Measurements from ENCODE around the gene PRF1. TPM values are rescaled to one million over a fixed set of nuclear protein-coding genes. Genes with fewer than 3 reads are reported as not detected.

PRF1 gene
- total and polyA plus RNA-seq, 11 donors, result 0.50 to 19.4 (median 1.0) TPM

DNA sequence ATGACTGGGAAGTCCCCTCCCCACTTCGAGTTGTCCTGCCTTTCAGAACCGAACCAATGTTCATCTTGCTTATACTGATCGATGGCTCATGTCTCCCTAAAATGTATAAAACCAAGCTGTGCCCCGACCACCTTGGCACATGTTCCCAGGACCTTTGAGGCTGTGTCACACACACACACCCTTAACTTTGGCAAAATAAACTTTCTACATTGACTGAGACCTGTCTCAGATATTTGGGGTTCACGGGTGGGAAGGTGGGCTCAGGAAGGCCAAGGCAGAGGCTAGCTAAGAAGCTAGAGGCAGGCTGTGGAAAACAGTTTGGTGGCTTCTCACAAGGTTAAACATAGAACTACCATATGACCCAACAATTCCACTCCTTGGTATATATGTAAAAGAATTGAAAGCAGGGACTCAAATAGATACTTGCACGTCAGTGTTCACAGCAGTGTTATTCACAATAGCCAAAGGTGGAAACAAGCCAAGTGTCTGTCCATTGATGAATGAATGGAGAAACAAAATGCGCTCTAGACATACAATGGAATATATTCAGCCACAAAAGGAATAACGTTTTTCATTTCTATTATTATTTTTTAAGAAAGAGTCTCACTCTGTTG is 15.4 kb downstream of the PRF1 start:
- no peak for DNase-seq
- Histone ChIP-seq H3K27me3 (no peaks in the 10 kb centered on the region), H3K4me1 (peaks cover 0 to 64% (median 45%) of the 10 kb centered on the region in 12 donors), H3K27ac (peak overlapping the region in 1 of 12 donors; percentile 10), H3K4me3 (no peak overlapping the region), H3K9me3 (no peaks in the 10 kb centered on the region), H3K36me3 (no peaks in the 10 kb centered on the region)
- no peak for ATAC-seq
- TF ChIP-seq, protein P1, sequence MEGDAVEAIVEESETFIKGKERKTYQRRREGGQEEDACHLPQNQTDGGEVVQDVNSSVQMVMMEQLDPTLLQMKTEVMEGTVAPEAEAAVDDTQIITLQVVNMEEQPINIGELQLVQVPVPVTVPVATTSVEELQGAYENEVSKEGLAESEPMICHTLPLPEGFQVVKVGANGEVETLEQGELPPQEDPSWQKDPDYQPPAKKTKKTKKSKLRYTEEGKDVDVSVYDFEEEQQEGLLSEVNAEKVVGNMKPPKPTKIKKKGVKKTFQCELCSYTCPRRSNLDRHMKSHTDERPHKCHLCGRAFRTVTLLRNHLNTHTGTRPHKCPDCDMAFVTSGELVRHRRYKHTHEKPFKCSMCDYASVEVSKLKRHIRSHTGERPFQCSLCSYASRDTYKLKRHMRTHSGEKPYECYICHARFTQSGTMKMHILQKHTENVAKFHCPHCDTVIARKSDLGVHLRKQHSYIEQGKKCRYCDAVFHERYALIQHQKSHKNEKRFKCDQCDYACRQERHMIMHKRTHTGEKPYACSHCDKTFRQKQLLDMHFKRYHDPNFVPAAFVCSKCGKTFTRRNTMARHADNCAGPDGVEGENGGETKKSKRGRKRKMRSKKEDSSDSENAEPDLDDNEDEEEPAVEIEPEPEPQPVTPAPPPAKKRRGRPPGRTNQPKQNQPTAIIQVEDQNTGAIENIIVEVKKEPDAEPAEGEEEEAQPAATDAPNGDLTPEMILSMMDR (IDR thresholded peaks at IDR 0.05), result no peak
- intact Hi-C loops (cut with DNase I), result loop anchor here in 1 of 10 donors (10.0 kb wide), 1 partner anchor 68 kb away; no protein-coding TSS in a partner anchor
- 83 to 89% (median 86%) methylated on average over 8 of the region's 8 CpGs for WGBS, 4 donors

DNA sequence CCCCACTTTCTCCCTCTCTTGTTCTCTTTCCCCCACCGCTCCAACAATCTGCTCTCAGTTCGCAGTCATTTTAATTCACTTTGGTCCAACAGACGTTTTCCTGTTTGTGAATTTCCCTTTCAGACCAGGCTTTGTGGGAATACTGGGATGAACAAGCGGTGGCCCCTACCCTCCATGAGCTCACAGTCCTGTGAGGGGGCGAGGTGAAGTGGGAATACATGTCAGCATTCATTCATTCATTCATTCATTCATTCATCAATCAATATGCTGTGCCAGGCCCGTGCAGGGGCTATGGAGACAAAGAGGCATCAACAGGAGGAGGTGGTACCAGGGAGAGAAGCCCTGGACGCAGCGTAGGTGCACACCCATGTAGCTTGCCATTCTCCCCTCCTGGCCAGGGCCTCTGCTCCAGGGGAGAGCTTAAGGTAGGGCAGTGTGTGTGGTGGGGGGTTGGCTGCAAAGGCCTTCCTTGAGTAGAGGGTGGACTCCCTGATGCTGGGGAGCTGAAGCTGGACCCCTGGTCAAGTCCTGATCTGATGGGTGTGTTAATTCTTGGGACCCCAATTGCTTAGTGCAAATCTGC is 16.1 kb downstream of the PRF1 start:
- Histone ChIP-seq H3K27ac (no peak overlapping the region), H3K27me3 (no peaks in the 10 kb centered on the region), H3K4me3 (no peak overlapping the region), H3K9me3 (no peaks in the 10 kb centered on the region), H3K4me1 (peaks cover 0 to 64% (median 45%) of the 10 kb centered on the region in 12 donors), H3K36me3 (no peaks in the 10 kb centered on the region)
- ATAC-seq, result no peak
- intact Hi-C loops (cut with DNase I), result loop anchor here in 1 of 10 donors (10.0 kb wide), 1 partner anchor 68 kb away; no protein-coding TSS in a partner anchor
- 85 to 89% (median 87%) methylated on average over 8 of the region's 8 CpGs for WGBS, 4 donors
- TF ChIP-seq POLR2A (IDR thresholded peaks at IDR 0.05), result no peak
- TF ChIP-seq, protein P1 (IDR thresholded peaks at IDR 0.05), result no peak
- DNase-seq, result no peak

DNA sequence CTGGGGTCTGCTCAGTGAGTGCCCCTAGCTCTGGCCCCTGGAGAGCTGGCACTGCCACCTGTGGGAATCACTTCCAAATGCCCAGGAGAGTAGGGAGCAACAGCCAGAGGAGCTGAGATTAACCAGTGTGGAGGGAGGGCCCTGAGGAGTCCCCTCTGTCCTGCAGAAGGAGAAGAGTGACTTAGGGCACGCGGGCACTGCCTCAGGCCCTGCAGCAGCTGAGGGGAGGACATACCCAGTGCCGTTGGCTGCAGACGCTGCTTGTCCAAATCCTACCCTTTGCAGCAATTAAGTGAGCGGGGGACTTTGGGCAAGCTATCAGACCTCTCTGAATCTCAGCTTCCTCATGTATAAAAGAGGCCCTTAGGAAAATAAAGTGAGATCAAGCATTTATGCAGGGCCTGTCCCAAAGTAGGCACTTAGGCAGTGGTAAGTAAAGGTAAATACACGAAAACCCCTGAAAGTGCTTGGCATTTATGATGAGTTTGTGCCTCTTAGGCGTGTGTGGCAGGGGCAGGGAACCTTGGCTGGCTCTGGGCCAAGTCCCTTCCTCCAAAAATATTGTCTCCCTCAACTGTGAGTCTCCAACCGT is 16.9 kb downstream of the PRF1 start:
- H3K4me3 ChIP-seq, result no peak overlapping the region
- TF ChIP-seq, protein P1 (IDR thresholded peaks at IDR 0.05), result no peak
- no peak for TF ChIP-seq POLR2A (IDR thresholded peaks at IDR 0.05)
- H3K27me3 ChIP-seq, result no peaks in the 10 kb centered on the region
- no peaks in the 10 kb centered on the region for H3K36me3 ChIP-seq
- intact Hi-C loops (cut with DNase I), result loop anchor here in 1 of 10 donors (10.0 kb wide), 1 partner anchor 69 kb away; no protein-coding TSS in a partner anchor
- no peak for ATAC-seq
- 80 to 86% (median 83%) methylated on average over 8 of the region's 8 CpGs for WGBS, 4 donors
- H3K9me3 ChIP-seq, result no peaks in the 10 kb centered on the region
- H3K27ac ChIP-seq, result peak overlapping the region in 1 of 12 donors; percentile 13
- peaks cover 0 to 60% (median 41%) of the 10 kb centered on the region in 12 donors for H3K4me1 ChIP-seq
- no peak for DNase-seq

DNA sequence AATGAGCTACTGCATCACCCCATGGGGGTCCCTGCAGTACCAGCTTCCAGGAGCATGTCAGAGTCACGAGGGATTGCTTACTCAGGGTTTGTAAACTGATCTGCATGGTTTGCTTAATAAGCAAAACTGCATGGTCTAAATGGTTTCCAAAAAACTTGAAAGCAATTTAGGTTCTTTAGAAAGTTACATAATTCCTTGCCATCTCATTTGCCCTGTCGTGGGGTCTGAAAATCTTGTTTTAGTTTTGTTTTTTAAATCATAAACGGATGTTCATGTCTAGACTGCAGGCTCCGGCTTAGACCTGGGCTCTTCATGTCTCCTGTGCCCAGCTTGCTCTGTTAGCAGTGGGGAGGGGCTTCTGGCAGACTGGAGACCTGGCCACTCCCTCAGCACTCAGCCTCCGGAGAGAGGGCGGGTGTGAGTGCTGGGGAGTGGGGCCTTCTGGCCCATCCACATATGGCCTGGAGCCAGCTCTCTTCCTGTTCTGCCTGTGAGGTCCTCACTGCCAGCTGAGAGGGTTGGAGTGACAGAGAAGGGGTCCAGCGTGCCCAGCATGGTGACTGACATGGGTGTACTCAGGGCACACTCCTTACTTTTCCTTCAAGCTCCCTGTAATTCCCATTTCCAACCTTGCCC is 17.5 kb downstream of the PRF1 start:
- TF ChIP-seq, protein P1 (IDR thresholded peaks at IDR 0.05), result no peak
- no peak for TF ChIP-seq POLR2A (IDR thresholded peaks at IDR 0.05)

More for the DNA sequence above, 17.5 kb downstream of the PRF1 start:
- no peaks in the 10 kb centered on the region for H3K36me3 ChIP-seq
- 35 to 49% (median 40%) methylated on average over 7 of the region's 7 CpGs for WGBS, 4 donors
- ATAC-seq (peak in 1 of 4 donors; percentile 21), DNase-seq (peak in 1 of 5 donors; percentile 25)
- peaks cover 0 to 54% (median 35%) of the 10 kb centered on the region in 12 donors for H3K4me1 ChIP-seq
- peak overlapping the region in 1 of 12 donors; percentile 13 for H3K27ac ChIP-seq
- intact Hi-C loops (cut with DNase I), result loop anchor here in 1 of 10 donors (10.0 kb wide), 1 partner anchor 70 kb away; no protein-coding TSS in a partner anchor
- H3K27me3 ChIP-seq, result no peaks in the 10 kb centered on the region
- no peak overlapping the region for H3K4me3 ChIP-seq
- H3K9me3 ChIP-seq, result no peaks in the 10 kb centered on the region
